Measurements from ENCODE around the gene RAB35. TPM values are rescaled to one million over a fixed set of nuclear protein-coding genes. Genes with fewer than 3 reads are reported as not detected.

The RAB35 gene
- total and polyA plus RNA-seq, 2 experiments from 2014 or later: 22.6 to 24.0 TPM

DNA sequence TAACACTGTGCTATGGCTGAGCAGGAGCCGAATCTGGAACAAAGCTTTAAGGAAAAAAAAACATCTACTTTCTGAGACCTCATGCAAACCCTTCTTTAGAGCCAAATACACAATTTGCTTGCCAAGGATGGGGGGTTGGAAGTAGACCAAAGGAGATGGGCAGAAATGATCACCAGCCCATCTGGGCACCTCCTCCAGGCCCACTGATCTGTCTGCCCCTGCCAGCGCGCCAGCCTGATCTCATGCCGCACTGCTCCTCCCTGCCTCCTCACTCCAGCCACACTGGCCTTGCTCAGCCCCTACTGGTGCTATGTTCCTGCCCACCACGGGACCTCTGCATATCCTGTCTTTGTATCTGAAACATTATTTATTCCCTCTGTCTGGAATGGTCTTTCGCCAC, 24.8 kb upstream of the RAB35 start:
- 100% methylated on average over 6 of the region's 6 CpGs for WGBS (ENCODE audit: low lambda C conversion rate, missing lambda C conversion rate)
- TF ChIP-seq EZH2phosphoT487 (IDR thresholded peaks at IDR 0.05; ENCODE audit: low read depth, severe bottlenecking, unreplicated experiment) (no peak), EZH2 (IDR thresholded peaks at IDR 0.05; ENCODE audit: borderline replicate concordance) (no peak)
- TF ChIP-seq, protein P1, sequence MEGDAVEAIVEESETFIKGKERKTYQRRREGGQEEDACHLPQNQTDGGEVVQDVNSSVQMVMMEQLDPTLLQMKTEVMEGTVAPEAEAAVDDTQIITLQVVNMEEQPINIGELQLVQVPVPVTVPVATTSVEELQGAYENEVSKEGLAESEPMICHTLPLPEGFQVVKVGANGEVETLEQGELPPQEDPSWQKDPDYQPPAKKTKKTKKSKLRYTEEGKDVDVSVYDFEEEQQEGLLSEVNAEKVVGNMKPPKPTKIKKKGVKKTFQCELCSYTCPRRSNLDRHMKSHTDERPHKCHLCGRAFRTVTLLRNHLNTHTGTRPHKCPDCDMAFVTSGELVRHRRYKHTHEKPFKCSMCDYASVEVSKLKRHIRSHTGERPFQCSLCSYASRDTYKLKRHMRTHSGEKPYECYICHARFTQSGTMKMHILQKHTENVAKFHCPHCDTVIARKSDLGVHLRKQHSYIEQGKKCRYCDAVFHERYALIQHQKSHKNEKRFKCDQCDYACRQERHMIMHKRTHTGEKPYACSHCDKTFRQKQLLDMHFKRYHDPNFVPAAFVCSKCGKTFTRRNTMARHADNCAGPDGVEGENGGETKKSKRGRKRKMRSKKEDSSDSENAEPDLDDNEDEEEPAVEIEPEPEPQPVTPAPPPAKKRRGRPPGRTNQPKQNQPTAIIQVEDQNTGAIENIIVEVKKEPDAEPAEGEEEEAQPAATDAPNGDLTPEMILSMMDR (IDR thresholded peaks at IDR 0.05; ENCODE audit: poor library complexity): no peak
- no peaks in the 10 kb centered on the region for H4K20me1 ChIP-seq (ENCODE audit: insufficient read depth, poor library complexity, severe bottlenecking)
- H3K27ac ChIP-seq: no peak overlapping the region
- no peak overlapping the region for H3K4me3 ChIP-seq
- H3K4me2 ChIP-seq: no peak overlapping the region
- H3K36me3 ChIP-seq (replicated peaks; ENCODE audit: insufficient read depth, low read depth): no peaks in the 10 kb centered on the region
- DNase-seq (ENCODE audit: low spot score): no peak
- H3K79me2 ChIP-seq: no peaks in the 10 kb centered on the region
- no peaks in the 10 kb centered on the region for H3K9me2 ChIP-seq (replicated peaks; ENCODE audit: insufficient read depth)
- H3K9me3 ChIP-seq (ENCODE audit: low read depth): no peaks in the 10 kb centered on the region
- H3K4me1 ChIP-seq (ENCODE audit: insufficient read depth): no peaks in the 10 kb centered on the region
- H3K27me3 ChIP-seq: no peaks in the 10 kb centered on the region
- H2AFZ ChIP-seq: no peak overlapping the region

DNA sequence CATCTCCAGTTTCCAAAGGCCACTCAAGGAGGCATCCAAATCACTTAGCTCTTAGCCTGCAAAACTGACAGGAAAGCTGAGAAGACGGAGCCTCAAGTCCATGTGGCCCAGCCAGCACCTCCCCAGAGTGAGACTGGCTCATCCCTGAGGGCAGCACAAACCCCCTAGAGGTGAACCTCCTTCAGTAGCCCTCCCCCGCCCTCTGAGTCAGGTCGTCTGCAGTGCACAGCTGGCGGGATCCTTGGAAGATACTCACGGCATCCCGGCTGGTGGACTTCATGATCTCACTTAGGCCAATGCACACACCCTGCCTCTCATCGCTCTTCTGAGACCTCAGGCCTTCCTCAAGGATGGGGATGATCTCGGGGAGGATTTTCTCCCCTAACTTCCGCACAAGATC, 24.1 kb upstream of the RAB35 start:
- Histone ChIP-seq H3K27me3 (no peaks in the 10 kb centered on the region), H3K4me2 (no peak overlapping the region), H3K36me3 (replicated peaks; ENCODE audit: insufficient read depth, low read depth) (no peaks in the 10 kb centered on the region), H2AFZ (no peak overlapping the region), H3K79me2 (no peaks in the 10 kb centered on the region), H3K9me3 (ENCODE audit: low read depth) (no peaks in the 10 kb centered on the region), H4K20me1 (ENCODE audit: insufficient read depth, poor library complexity, severe bottlenecking) (no peaks in the 10 kb centered on the region), H3K4me3 (no peak overlapping the region), H3K4me1 (ENCODE audit: insufficient read depth) (no peaks in the 10 kb centered on the region), H3K27ac (no peak overlapping the region), H3K9me2 (replicated peaks; ENCODE audit: insufficient read depth) (no peaks in the 10 kb centered on the region)
- no peak for TF ChIP-seq EZH2 (IDR thresholded peaks at IDR 0.05; ENCODE audit: borderline replicate concordance)
- TF ChIP-seq, protein P1 (IDR thresholded peaks at IDR 0.05; ENCODE audit: poor library complexity): no peak
- TF ChIP-seq EZH2phosphoT487 (IDR thresholded peaks at IDR 0.05; ENCODE audit: low read depth, severe bottlenecking, unreplicated experiment): no peak
- 90% methylated on average over 9 of the region's 9 CpGs for WGBS (ENCODE audit: low lambda C conversion rate, missing lambda C conversion rate)
- no peak for DNase-seq (ENCODE audit: low spot score)

DNA sequence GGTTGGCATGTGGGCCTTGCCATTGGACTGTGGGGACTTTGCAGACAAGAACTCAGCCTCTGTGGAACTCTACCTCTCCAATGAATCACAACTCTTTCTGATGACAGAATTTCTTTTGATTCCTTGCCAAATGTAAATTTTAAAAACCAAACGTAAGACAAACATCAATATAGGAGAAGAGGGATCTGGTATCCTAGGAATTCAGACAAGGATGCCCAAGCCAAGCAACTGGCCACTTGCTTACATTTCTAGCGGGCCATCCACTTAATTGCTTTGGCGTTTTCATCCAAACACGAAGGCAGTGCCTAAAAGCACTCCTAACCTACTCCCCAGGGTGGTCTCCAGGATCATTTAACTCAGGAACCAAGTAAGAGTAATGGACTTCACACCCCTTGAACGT, 23.4 kb upstream of the RAB35 start:
- Histone ChIP-seq H3K9me2 (replicated peaks; ENCODE audit: insufficient read depth) (no peaks in the 10 kb centered on the region), H3K4me1 (ENCODE audit: insufficient read depth) (no peaks in the 10 kb centered on the region), H3K9me3 (ENCODE audit: low read depth) (no peaks in the 10 kb centered on the region), H3K4me3 (no peak overlapping the region), H3K79me2 (no peaks in the 10 kb centered on the region), H3K27ac (no peak overlapping the region), H3K27me3 (no peaks in the 10 kb centered on the region), H3K36me3 (replicated peaks; ENCODE audit: insufficient read depth, low read depth) (no peaks in the 10 kb centered on the region), H3K4me2 (no peak overlapping the region), H4K20me1 (ENCODE audit: insufficient read depth, poor library complexity, severe bottlenecking) (no peaks in the 10 kb centered on the region), H2AFZ (no peak overlapping the region)
- no peak for DNase-seq (ENCODE audit: low spot score)
- 93% methylated on average over 5 of the region's 5 CpGs for WGBS (ENCODE audit: low lambda C conversion rate, missing lambda C conversion rate)
- TF ChIP-seq, protein P1 (IDR thresholded peaks at IDR 0.05; ENCODE audit: poor library complexity): no peak
- no peak for TF ChIP-seq EZH2 (IDR thresholded peaks at IDR 0.05; ENCODE audit: borderline replicate concordance)
- TF ChIP-seq EZH2phosphoT487 (IDR thresholded peaks at IDR 0.05; ENCODE audit: low read depth, severe bottlenecking, unreplicated experiment): no peak

DNA sequence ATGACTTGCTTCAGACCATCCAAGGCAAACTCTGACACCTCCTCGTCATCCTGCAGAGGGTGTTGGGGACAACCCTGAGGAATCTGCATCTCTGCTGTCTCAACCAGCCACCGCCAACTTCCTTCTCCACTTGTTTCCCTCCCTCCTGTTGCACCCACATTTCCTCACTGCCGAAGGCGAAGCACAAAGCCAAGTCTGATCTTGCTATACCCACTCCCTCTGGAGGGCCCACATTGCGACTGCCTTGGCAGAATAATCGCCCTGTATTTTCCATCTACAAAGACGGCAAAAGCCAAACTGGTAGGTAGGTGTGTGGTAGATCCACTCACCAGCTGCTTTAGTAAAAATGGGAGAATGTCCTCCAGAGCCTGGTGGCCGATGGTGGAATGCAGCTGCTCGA, 21.8 kb upstream of the RAB35 start:
- H3K4me2 ChIP-seq: no peak overlapping the region
- no peaks in the 10 kb centered on the region for H3K9me2 ChIP-seq (replicated peaks; ENCODE audit: insufficient read depth)
- H3K4me1 ChIP-seq (ENCODE audit: insufficient read depth): no peaks in the 10 kb centered on the region
- H3K4me3 ChIP-seq: no peak overlapping the region
- no peak for DNase-seq (ENCODE audit: low spot score)
- WGBS (ENCODE audit: low lambda C conversion rate, missing lambda C conversion rate): 95% methylated on average over 9 of the region's 9 CpGs
- no peaks in the 10 kb centered on the region for H4K20me1 ChIP-seq (ENCODE audit: insufficient read depth, poor library complexity, severe bottlenecking)
- no peaks in the 10 kb centered on the region for H3K9me3 ChIP-seq (ENCODE audit: low read depth)
- no peak for TF ChIP-seq EZH2 (IDR thresholded peaks at IDR 0.05; ENCODE audit: borderline replicate concordance)
- TF ChIP-seq, protein P1 (IDR thresholded peaks at IDR 0.05; ENCODE audit: poor library complexity): no peak
- no peak for TF ChIP-seq EZH2phosphoT487 (IDR thresholded peaks at IDR 0.05; ENCODE audit: low read depth, severe bottlenecking, unreplicated experiment)
- no peak overlapping the region for H3K27ac ChIP-seq
- H2AFZ ChIP-seq: no peak overlapping the region
- H3K36me3 ChIP-seq (replicated peaks; ENCODE audit: insufficient read depth, low read depth): no peaks in the 10 kb centered on the region
- H3K79me2 ChIP-seq: no peaks in the 10 kb centered on the region
- H3K27me3 ChIP-seq: no peaks in the 10 kb centered on the region
